C4-2B (cell line): ENCODE results near the gene GPX1.

Source experiments
- ZFX ChIP-seq: fragments of 450-650 bp; IDR thresholded peaks from 2 replicates; pipeline ENCODE4 v1.6.1; 2017
- TF ChIP-seq, protein P1 (sequence below): fragments of 450-650 bp; conservative IDR thresholded peaks from 2 replicates; pipeline ENCODE4 v1.5.1; 2017; ENCODE audit warnings: mild to moderate bottlenecking

DNA sequence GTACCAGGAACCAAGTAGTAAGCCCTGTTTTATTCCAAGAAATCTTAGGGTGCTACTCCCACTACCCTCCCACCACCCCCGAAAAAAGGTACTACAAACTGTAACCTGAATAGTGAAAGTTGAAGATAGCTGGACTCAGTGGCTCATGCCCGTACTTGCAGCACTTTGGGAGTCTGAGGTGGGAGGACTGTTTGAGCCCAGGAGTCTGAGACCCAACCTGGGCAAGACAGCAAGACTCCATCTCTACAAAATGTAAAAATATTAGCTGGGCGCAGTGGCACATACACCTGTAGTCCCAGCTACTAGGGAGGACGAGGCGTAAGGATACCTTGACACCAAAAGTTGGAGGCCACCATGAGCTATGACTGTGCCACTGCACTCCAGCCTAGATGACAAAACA is 45.7 kb upstream of the GPX1 start:
- TF ChIP-seq, protein P1, sequence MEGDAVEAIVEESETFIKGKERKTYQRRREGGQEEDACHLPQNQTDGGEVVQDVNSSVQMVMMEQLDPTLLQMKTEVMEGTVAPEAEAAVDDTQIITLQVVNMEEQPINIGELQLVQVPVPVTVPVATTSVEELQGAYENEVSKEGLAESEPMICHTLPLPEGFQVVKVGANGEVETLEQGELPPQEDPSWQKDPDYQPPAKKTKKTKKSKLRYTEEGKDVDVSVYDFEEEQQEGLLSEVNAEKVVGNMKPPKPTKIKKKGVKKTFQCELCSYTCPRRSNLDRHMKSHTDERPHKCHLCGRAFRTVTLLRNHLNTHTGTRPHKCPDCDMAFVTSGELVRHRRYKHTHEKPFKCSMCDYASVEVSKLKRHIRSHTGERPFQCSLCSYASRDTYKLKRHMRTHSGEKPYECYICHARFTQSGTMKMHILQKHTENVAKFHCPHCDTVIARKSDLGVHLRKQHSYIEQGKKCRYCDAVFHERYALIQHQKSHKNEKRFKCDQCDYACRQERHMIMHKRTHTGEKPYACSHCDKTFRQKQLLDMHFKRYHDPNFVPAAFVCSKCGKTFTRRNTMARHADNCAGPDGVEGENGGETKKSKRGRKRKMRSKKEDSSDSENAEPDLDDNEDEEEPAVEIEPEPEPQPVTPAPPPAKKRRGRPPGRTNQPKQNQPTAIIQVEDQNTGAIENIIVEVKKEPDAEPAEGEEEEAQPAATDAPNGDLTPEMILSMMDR = no peak
- no peak for TF ChIP-seq ZFX
